Neural progenitor cell (in vitro differentiated cells): ENCODE results near the gene EXD3.

Experiments used
- CTCF ChIP-seq: fragments of 200-600 bp; sonication (generic); IDR thresholded peaks from 2 replicates; pipeline ENCODE4 v1.5.1; 2017; ENCODE audit warnings: antibody characterized with exemption, mild to moderate bottlenecking
- EZH2 ChIP-seq: fragments of 200-600 bp; sonication (generic); IDR thresholded peaks from 2 replicates; pipeline ENCODE4 v1.6.1; 2017; ENCODE audit warnings: antibody characterized with exemption, mild to moderate bottlenecking, moderate library complexity

- no peak for TF ChIP-seq CTCF
- TF ChIP-seq EZH2, result no peak
Observed at GRCh38 chr9:137441289-137441934, 18.4 kb upstream of the EXD3 start, which contains the start of gene ENTPD8.
